Activated gamma-delta T cell (primary cell): ENCODE measurements around the gene SIGLEC1.

ENCODE experiments used
- DNase-seq: peaks from one replicate; lab custom pipeline; 2025; lab: John Stamatoyannopoulos, UW
- total RNA-seq, 2 donors: gene quantifications; one replicate each; lab custom pipeline; 2026; lab: John Stamatoyannopoulos, UW

Gene SIGLEC1
- total RNA-seq: 0 reads per million in 2 donors

DNA sequence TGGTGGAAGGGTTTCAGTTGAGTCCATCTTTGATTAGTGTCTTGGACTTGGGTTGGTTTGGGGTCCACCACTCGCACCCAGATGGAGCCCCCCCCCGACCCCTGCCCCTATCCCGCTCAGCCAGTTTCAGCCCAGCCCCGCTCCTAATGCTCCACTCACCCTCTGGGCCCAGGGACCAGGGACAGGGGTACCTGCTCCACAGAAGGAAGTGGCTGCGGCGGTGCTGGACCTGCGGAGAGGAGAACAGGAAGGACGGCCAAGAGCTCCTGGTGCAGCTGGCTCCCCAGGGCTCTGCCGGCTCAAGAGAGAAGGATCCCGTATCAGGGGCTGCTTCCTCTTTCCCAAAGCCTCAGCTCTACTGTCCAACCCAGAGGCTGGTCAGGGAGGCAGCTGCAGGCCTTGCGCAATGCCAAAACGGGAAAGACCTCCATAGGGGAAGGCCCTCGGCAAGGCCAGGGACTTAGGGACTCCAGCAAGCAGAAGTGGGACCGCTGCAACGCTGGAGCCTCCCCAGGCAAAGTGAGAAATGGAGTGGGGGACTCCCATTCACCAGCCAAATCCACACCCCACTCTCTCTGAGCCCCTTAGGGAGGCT is at the start of gene SIGLEC1:
SIGLEC1 (minus strand) TSS at position 322 of the 595 bp plus-strand sequence. CDS start 5,472 bp downstream, outside the sequence.
- DNase-seq: no peak

DNA sequence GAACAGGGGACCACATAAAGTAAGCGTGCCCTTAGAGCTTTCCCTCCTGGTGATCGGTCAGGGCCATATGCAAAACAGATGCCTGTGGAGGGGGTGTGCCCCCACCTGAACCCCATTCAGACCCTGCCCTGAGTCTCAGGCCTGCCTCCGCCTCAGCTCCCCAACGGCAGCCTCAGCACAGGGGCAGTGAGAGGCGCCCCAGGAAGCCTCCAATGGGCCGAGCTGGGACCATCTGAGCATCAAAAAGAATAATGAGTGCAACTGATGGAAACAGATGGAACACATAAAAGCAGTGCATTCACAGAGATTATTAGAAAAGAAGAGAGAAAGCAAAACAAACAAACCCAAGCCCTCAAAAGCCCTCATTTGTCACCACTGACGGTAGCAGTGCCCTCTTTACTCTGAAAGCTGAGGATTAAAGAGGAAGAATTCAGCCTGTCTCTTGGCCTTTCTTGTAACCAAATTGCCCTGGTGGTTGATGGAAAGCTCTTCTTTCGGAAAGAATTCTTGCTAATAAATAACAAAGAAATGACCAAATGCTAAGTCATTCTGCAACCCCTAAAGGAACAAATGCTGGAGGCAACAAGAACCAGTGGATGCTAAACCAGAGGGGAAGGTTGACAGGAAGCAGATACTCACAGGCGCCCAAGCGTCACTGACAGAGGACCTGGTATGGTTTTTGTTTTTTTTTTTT is 48.4 kb upstream of the SIGLEC1 start:
- no peak for DNase-seq

DNA sequence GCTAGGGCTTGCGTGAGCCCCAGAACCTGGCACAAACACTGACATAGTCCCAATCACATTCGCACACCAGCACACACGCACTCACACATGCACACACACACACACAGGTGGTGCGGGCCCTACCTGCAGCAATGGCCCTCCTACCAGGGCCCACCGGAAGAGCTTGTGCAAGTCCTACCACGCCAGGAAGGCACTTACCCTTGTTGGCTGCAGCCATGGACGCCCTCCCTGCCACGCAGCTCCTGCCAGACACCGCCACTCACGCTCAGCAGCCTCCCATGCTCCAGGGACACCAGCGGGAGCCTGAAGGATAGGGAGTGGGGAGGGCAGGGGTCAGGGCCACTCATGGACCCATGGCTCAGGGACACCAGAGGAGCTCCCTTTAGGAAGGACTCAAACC is 47.5 kb upstream of the SIGLEC1 start:
- DNase-seq: no peak

DNA sequence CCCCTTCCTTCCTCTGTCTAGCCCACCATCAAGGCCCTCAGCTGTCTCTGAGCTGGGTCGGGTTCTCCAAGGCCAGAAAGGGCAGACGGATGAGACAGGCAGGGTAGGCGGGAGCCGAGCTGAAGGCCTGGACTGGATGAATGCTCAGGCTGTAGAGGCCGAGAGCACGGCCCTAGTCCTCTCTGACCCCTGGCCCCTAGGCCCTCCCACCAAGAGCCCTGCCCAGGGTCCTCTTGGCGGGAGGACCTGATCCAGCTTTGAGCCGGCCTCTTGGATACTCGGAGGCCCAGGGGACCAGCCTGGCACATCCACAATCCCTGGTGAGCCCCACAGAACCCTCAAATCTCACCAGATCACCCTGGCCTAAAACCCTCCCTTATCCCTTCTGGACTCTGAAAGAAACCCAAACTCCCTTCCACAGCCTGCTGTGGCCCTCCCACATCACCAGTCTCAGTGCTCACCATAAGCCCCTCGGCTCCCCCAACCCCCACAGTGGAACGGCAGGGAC is 47.0 kb upstream of the SIGLEC1 start:
- DNase-seq: no peak

DNA sequence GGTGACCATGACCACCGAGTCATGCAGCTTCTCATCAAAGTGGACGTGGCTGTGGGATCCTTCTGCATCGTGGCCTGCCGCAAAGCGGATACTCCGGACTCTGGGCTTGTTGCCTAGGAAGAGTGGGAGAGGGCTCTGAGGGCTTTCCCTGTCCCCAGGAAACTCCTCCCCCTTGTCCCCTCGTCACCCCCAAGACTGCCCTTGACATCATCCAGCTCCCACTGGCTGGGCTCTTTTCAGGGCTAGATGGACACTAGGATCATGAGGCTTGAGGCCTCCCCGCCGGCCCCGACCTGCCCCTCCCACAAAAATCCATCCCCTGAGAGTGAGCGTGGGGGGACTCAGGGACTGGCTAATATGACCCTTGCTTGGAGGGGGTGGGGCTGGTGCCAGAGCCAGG is 46.2 kb upstream of the SIGLEC1 start:
- no peak for DNase-seq

DNA sequence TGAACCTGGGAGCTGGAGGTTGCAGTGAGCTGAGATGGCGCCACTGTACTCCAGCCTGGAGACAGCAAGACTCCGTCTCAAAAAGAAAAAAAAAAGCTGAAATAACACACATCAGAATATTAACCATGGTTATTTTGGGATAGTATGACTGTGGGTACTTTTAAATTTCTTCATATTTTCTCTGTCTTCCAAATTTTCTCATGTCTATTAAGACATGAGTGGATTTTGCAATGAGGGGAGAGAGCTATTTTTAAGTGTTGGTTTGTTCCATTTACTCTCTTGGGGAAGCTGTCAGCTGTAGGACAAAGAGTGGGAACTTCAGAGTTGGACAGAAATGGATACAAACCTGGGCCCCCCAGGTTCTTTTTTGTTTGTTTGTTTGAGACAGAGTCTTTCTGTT is 44.9 kb upstream of the SIGLEC1 start:
- no peak for DNase-seq

DNA sequence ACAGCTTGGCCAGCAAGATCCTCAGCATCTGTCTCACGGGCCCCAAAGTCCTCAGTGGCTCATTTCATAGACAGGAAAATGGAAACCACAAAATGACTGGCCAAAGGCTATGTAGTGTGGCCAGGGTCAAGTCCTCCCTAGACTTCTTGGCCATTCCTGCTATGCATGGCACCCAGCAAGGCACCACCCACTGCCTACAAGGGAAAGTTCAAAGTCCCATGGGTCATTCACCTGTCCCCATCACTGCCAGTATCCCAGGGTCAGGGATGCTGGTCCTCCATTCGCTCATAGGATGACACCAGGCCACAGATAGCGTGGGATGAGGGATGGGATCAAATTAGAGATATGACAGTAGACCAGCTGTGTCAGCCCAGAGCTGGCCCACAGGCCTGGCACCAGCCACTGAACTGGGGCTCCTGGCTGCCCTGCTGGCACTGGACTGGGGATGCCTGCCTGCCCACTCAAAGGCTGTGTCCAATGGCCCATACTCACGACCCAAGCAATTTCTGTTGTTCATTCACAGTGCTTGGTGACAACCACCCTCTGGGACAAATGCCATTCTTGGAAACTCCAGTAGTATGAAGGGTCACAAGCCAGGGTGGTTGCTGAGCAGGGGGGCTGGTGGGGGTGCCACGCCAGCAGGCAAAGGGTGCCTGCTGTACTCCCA is 43.5 kb upstream of the SIGLEC1 start:
- DNase-seq: no peak

DNA sequence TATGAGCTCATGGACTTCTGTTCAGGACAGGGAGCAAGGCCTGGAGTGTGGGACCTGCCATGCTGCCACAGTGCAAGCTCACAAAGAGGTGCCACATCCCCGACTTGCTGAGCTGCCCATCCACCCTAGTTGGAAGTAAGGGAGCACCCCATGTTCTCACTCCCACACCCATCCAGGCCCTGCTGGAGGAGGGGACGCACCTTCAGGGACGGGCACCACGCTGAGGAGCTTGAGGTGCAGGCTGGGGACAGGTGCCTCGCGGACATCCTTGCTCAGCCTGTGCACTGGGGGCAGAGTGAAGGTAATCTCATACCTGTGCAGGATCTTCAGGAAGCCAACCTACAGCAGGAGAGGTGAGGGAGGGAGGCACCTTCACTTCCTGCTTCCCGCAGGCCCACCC is 42.9 kb upstream of the SIGLEC1 start:
- no peak for DNase-seq

DNA sequence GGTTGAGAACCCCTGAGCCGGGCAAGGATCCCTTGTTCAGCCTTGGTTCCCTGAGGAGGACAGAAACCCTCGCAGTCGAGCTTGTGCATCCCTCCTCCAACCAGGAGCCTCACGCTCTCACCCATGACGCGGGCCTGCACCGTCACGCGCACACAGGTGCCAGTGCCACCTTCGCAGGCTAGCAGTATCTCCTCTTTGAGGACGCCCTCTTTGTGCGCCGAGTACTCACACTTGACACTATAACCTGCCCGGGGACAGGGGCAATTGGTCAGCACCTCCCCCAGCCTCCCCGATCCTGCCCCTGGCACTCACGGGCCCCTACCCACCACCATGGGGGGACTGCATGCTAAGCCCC is 41.9 kb upstream of the SIGLEC1 start:
- DNase-seq: no peak

DNA sequence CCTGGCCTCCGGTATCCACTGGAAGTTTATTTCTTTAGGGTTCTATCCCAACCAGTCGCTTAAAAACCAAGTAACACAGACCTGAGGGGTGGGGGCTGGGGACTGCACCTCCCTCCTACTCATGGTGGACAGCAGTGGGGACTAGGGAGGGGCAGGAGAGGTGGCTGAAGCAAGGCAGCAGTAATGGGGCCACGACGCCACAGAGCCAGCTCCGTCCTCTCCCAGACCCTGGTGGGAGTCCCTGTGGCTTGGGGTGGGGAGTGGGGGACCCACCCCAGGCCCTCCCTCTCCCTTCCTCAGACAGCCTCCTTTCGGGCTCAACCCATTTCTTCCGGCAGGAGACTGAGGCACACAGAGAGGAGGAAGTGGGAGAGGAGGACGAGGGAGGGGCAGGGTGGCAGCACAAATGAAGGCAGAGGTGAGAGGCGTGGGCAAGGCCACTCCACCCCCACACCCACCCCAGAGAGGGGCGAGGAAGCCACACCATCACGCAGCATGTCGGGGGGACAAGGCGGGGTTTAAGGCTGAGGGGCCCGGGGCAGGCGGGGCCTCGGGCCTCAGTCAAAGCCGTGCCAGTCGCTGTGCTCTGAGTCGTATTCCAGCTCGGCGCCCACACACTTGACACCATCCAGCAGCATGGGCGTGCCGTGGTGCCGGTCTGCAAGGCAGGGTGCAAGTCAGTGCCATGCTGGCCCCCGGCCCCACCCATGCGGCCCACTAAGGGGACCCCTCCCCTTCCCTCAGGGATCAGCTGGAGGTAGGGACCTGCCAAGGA is 41.3 kb upstream of the SIGLEC1 start:
- DNase-seq: no peak

DNA sequence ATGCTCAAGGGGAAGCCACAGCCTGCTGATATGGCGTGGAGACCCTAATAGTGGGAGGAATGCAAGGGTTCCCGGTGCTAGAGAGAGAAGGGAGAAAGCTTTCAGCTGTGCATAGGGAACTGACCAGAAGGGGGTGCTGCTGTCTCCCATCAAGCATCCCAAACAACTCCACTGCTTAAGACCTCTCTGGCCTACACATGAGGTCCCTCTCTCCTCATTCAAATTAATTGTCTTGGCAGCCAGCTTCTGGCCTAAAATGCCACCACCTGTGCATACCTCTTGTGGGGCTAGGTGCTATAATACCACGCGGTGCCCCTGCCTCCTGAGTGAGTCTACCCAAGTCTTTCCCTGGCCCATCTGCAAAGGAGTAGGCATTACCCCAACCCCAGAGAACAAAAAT is 40.7 kb upstream of the SIGLEC1 start:
- DNase-seq: no peak

DNA sequence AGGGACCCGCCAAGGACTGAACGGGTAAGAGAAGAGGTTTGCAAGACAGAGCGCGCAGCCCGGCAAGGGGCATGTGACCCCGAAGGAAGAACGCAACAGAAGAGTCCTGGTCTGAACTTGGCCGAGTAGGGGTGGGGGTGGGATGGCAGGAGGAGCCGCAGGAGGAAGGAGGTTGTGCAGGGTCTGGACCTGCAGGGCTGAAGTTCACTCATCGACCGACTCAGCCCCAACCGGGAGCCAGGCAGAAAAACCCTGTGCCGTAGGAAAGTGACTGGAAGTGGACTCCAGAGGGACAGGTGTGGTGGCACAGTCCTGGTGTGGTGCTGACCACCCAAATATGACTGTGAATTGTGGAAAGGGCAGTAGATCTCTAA is 40.0 kb upstream of the SIGLEC1 start:
- DNase-seq: no peak

DNA sequence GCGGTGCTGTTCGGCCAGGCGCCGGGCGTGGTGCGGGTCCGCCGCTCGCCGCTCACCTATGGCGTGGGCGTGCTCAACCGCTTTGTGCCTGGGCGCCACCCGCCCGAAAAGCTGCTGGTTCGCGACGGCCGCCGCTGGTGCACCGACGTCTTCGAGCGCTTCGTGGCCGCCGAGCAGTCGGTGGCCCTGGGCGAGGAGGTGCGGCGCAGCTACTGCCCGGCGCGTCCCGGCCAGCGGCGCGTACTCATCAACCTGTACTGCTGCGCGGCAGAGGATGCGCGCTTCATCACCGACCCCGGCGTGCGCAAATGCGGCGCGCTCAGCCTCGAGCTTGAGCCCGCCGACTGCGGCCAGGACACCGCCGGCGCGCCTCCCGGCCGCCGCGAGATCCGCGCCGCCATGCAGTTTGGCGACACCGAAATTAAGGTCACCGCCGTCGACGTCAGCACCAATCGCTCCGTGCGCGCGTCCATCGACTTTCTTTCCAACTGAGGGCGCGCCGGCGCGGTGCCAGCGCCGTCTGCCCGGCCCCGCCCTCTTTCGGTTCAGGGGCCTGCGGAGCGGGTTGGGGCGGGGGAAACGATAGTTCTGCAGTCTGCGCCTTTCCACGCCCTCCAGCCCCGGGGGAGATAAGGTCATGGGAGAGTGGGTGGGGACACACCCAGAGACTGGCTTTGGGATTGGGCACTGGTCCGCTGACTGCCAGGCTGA is 39.4 kb upstream of the SIGLEC1 start:
- DNase-seq: no peak

DNA sequence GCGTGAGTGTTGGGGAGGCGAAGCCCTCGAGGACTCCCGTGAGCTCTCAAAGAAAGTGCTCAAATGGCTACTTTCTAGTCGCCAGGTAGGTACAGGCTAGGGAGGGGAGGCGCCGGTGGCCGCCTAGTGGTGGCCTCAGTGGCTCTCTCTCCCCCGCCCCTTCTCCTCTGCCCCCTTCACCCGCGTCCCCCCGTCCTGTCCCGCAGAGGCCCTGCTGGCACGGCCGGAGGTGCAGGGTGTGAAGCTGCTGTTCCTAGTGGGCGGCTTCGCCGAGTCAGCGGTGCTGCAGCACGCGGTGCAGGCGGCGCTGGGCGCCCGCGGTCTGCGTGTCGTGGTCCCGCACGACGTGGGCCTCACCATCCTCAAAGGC is 38.9 kb upstream of the SIGLEC1 start:
- DNase-seq: no peak

DNA sequence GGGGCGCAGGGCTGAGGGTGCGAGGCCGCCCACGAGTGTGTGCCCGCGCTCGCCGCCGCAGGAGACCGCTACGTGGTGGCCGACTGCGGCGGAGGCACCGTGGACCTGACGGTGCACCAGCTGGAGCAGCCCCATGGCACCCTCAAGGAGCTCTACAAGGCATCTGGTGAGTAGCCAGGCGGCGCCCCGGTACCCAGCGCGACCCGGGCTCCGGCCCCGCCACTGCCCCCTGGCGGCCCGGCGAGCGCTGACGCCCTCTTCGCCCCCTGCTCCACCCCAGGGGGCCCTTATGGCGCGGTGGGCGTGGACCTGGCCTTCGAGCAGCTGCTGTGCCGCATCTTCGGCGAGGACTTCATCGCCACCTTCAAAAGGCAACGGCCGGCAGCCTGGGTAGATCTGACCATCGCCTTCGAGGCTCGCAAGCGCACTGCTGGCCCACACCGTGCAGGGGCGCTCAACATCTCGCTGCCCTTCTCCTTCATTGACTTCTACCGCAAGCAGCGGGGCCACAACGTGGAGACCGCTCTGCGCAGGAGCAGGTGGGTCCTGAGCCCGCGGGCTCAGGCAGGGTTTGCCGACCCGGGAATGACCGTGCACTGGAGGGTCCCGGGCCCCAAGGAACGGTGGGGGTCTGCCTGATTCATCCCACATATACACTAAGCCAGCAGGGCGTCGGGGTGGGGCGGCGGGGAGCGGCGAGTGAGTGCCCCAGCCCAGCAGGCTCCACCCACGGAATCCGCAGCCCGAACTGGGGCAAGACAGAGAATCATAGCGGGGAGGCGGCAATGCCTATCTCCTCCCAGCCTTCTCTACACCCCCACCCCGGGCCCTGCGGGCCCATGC is 37.5 kb upstream of the SIGLEC1 start:
- no peak for DNase-seq

DNA sequence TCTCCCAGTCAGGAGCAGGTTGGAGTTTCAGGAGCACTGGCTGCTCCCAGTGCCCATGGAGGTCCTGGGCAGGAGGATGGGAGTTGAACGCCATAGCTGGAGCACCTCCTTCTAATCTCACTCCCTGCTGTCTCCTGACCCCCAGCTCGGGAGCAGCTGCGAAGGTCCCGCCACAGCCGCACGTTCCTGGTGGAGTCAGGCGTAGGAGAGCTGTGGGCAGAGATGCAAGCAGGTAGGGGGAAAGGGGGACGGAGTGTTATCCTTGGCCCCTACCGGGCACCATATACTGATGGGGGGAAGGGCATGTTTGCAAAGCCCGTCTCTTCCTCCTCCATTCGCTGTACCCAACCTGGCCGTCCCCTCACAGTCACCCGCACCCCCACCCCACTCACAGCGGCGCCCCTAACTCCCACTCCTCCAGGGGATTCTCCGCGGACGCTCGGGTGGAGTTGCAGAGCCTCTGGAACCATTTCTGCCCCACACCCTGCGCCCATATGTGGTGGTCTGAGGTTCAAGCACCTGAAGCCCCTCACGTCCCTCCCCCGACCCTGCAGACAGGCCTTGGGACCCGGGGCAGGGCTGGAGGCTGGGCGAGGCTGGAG is 36.8 kb upstream of the SIGLEC1 start:
- no peak for DNase-seq

DNA sequence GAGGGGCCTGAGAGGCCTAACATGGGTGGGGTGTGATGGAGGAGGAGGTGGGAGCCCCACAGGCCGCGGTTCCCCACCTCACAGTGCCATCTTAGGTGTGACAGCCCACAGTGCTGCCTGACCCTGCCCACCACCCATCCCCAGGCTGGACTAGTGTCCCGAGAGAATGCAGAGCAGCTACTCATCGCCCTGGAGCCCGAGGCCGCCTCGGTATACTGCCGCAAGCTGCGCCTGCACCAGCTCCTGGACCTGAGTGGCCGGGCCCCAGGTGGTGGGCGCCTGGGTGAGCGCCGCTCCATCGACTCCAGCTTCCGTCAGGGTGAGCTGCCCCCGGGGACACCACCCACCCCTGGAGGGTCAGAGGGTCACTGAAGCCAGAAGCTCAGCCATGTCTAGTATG is 35.7 kb upstream of the SIGLEC1 start:
- no peak for DNase-seq

DNA sequence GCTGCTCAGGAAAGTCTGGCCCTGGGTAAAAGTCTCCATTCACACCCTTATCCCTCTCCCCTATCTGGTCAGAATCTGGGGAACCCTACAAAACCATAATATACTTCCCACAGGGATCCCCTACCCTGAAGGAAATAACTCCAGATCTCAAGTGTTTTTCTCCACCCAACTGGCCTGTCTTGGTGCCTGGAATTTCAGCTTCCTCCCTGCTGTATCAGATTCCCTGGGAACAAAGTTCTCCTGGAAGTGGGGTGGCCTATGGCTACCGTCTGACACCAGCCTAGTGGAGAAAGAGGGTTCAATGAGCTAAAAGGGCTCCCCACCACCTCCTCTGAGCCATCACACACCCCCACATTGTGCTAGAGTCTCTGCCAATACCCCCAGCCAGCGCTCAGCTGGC is 35.1 kb upstream of the SIGLEC1 start:
- DNase-seq: no peak

DNA sequence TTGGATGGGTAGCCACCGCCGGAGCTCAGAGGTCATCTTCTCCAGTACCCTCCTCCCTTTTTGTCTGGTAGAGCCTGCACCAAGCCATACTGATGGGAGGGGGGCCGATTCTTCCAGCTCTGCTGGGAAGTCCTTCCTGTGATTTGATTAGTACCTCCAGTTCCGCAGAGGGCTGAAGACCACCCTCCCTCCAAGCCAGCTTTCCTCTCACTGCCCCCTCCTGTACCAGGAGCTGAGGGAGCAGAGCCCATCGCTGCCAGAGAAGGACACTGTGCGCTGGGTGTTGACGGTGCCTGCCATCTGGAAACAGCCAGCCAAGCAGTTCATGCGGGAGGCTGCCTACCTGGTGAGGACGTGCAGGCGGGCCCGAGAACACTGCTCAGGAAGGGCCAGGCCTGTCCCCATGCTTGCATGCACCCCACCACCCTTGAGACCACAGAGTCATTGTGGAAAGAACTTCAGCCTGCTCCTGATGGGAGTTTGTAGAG is 33.3 kb upstream of the SIGLEC1 start:
- no peak for DNase-seq
